Measurements from ENCODE around the gene TAS1R3. TPM values are rescaled to one million over a fixed set of nuclear protein-coding genes. Genes with fewer than 3 reads are reported as not detected.

TAS1R3 gene
- total RNA-seq, 3 donors from 2014 or later (not counting 1 experiment from before 2014, with no cell fraction given): 0.66 to 1.4 (median 1.3) TPM

- no peak overlapping the region for H3K4me3 Mint-ChIP-seq
- H3K27ac Mint-ChIP-seq: no peak overlapping the region
- Histone ChIP-seq H3K4me1 (ENCODE audit: control insufficient read depth, insufficient read depth, low read length) (peaks cover 13% of the 10 kb centered on the region), H3K27me3 (ENCODE audit: control insufficient read depth, insufficient read depth, low read length) (peaks cover 23% of the 10 kb centered on the region), H3K4me3 (ENCODE audit: low read length) (no peak overlapping the region), H3K36me3 (ENCODE audit: control insufficient read depth, insufficient read depth, low read length) (no peaks in the 10 kb centered on the region), H3K9me3 (ENCODE audit: control insufficient read depth, insufficient read depth, low read length) (no peaks in the 10 kb centered on the region), H3K27ac (ENCODE audit: low read length) (no peak overlapping the region)
- peaks cover 12 to 17% of the 10 kb centered on the region in 2 donors for H3K27me3 Mint-ChIP-seq (ENCODE audit: low read depth in 2 of 2)
- DNase-seq: no peak
- peaks cover 0 to 11% of the 10 kb centered on the region in 2 donors for H3K4me1 Mint-ChIP-seq
- no peaks in the 10 kb centered on the region for H3K9me3 Mint-ChIP-seq
- 78% methylated on average over 31 of the region's 35 CpGs for WGBS (ENCODE audit: insufficient coverage)
- no peak for ATAC-seq
- H3K36me3 Mint-ChIP-seq: no peaks in the 10 kb centered on the region
- no peak for TF ChIP-seq CTCF (IDR thresholded peaks at IDR 0.05)
- intact Hi-C loops (cut with micrococcal nuclease): no loop called here
Observed at GRCh38 chr1:1361233-1361981, 30.3 kb downstream of the TAS1R3 start.

GRCh38 chr1:1361982-1362423 is 30.9 kb downstream of the TAS1R3 start:
- peaks cover 21% of the 10 kb centered on the region for H3K27me3 ChIP-seq (ENCODE audit: control insufficient read depth, insufficient read depth, low read length)
- no peak overlapping the region for H3K4me3 ChIP-seq (ENCODE audit: low read length)
- H3K27ac Mint-ChIP-seq: no peak overlapping the region
- peaks cover 0 to 11% of the 10 kb centered on the region in 2 donors for H3K4me1 Mint-ChIP-seq
- TF ChIP-seq CTCF (IDR thresholded peaks at IDR 0.05): no peak
- peaks cover 12 to 17% of the 10 kb centered on the region in 2 donors for H3K27me3 Mint-ChIP-seq (ENCODE audit: low read depth in 2 of 2)
- intact Hi-C loops (cut with micrococcal nuclease): no loop called here
- peaks cover 13% of the 10 kb centered on the region for H3K4me1 ChIP-seq (ENCODE audit: control insufficient read depth, insufficient read depth, low read length)
- ATAC-seq: no peak
- 29% methylated on average over 13 of the region's 13 CpGs for WGBS (ENCODE audit: insufficient coverage)
- no peak for DNase-seq
- H3K9me3 ChIP-seq (ENCODE audit: control insufficient read depth, insufficient read depth, low read length): no peaks in the 10 kb centered on the region
- H3K4me3 Mint-ChIP-seq: no peak overlapping the region
- no peak overlapping the region for H3K27ac ChIP-seq (ENCODE audit: low read length)
- H3K9me3 Mint-ChIP-seq: no peaks in the 10 kb centered on the region
- H3K36me3 ChIP-seq (ENCODE audit: control insufficient read depth, insufficient read depth, low read length): no peaks in the 10 kb centered on the region
- H3K36me3 Mint-ChIP-seq: no peaks in the 10 kb centered on the region

GRCh38 chr1:1364266-1364665 is 33.2 kb downstream of the TAS1R3 start:
- Histone ChIP-seq H3K4me1 (ENCODE audit: control insufficient read depth, insufficient read depth, low read length) (no peaks in the 10 kb centered on the region), H3K27ac (ENCODE audit: low read length) (no peak overlapping the region), H3K4me3 (ENCODE audit: low read length) (no peak overlapping the region), H3K36me3 (ENCODE audit: control insufficient read depth, insufficient read depth, low read length) (no peaks in the 10 kb centered on the region), H3K9me3 (ENCODE audit: control insufficient read depth, insufficient read depth, low read length) (no peaks in the 10 kb centered on the region), H3K27me3 (ENCODE audit: control insufficient read depth, insufficient read depth, low read length) (peaks cover 3% of the 10 kb centered on the region)
- no peak overlapping the region for H3K4me3 Mint-ChIP-seq
- TF ChIP-seq CTCF (IDR thresholded peaks at IDR 0.05): no peak
- no peaks in the 10 kb centered on the region for H3K9me3 Mint-ChIP-seq
- DNase-seq (no peak), ATAC-seq (no peak)
- 85% methylated on average over 14 of the region's 14 CpGs for WGBS (ENCODE audit: insufficient coverage)
- H3K27me3 Mint-ChIP-seq (ENCODE audit: low read depth in 2 of 2): peaks cover 6 to 8% of the 10 kb centered on the region in 2 donors
- intact Hi-C loops (cut with micrococcal nuclease): no loop called here
- H3K36me3 Mint-ChIP-seq: no peaks in the 10 kb centered on the region
- H3K27ac Mint-ChIP-seq: no peak overlapping the region
- H3K4me1 Mint-ChIP-seq: peaks cover 0 to 1% of the 10 kb centered on the region in 2 donors

Data from natural killer cell (primary cell).